Measurements from ENCODE around the gene STRBP. TPM values are rescaled to one million over a fixed set of nuclear protein-coding genes. Genes with fewer than 3 reads are reported as not detected.

STRBP gene
- total and polyA plus RNA-seq, 2 of the 4 experiments (the other 2 are of a cell fraction): 2.1 to 2.5 TPM

- Histone ChIP-seq H2BK20ac (ENCODE audit: low read depth, low read length) (no peak overlapping the region), H2BK5ac (ENCODE audit: low read depth, low read length, poor library complexity, severe bottlenecking) (no peak overlapping the region), H3K9ac (ENCODE audit: low read depth, low read length) (no peak overlapping the region), H4K91ac (ENCODE audit: insufficient read depth, low read depth, low read length) (no peak overlapping the region), H4K20me1 (ENCODE audit: insufficient read depth, low read length) (no peaks in the 10 kb centered on the region), H4K8ac (ENCODE audit: low read depth in 2 of 2, low read length in 2 of 2) (no peak overlapping the region), H3K79me1 (ENCODE audit: low read depth in 1 of 2, low read length in 2 of 2) (no peaks in the 10 kb centered on the region), H3K4ac (ENCODE audit: low read depth, low read length) (no peak overlapping the region), H3K27ac (ENCODE audit: insufficient read depth, low read length) (no peak overlapping the region), H3K14ac (replicated peaks; ENCODE audit: low read depth, low read length) (no peak overlapping the region), H3K36me3 (ENCODE audit: control insufficient read depth, insufficient read depth, low read length) (no peaks in the 10 kb centered on the region), H3K4me1 (ENCODE audit: control insufficient read depth, insufficient read depth, low read length) (no peaks in the 10 kb centered on the region), H2AK9ac (replicated peaks; ENCODE audit: low read depth, low read length, poor library complexity) (no peak overlapping the region), H2BK15ac (ENCODE audit: low read depth, low read length) (no peak overlapping the region), H3K27me3 (ENCODE audit: control insufficient read depth, insufficient read depth, low read length) (peaks cover 33% of the 10 kb centered on the region), H2AK5ac (ENCODE audit: low read depth, low read length) (no peak overlapping the region), H3K18ac (ENCODE audit: low read depth, low read length) (no peak overlapping the region), H3K56ac (ENCODE audit: extremely low read depth, insufficient read depth, low read length) (no peak overlapping the region), H4K5ac (ENCODE audit: low read depth, low read length) (no peak overlapping the region), H3K4me3 (ENCODE audit: insufficient read depth, low read depth, low read length) (no peak overlapping the region), H2AFZ (replicated peaks; ENCODE audit: low read length, poor library complexity) (no peak overlapping the region), H3K4me2 (ENCODE audit: low read depth, low read length) (no peak overlapping the region), H3K23ac (ENCODE audit: low read depth, low read length) (no peak overlapping the region), H2BK120ac (ENCODE audit: low read depth, low read length) (no peak overlapping the region), H3K9me1 (ENCODE audit: insufficient read depth, low read length) (no peaks in the 10 kb centered on the region), H3K9me3 (ENCODE audit: control insufficient read depth, insufficient read depth, low read length) (no peaks in the 10 kb centered on the region)
- BruUV-seq (replicated peaks): no TSS peak
- intact Hi-C loops (cut with micrococcal nuclease): no loop called here
- DNase-seq: no peak
- ATAC-seq (ENCODE audit: low read depth): no peak
- in situ Hi-C loops (cut with MboI; ENCODE audit: low sequenced_read_pairs): no loop called here
- ChIA-PET POLR2A (ENCODE audit: unreplicated experiment) (no interaction called here), CTCF (no interaction called here)
- dilution Hi-C loops (cut with HindIII; ENCODE audit: low sequenced_read_pairs, unreplicated experiment): no loop called here
- no peak for TF ChIP-seq RAD21 (IDR thresholded peaks at IDR 0.05; ENCODE audit: low read length)
- TF ChIP-seq POLR2A (IDR thresholded peaks at IDR 0.05; ENCODE audit: low read depth, low read length): no peak
- TF ChIP-seq FOS (IDR thresholded peaks at IDR 0.05; ENCODE audit: low read depth, low read length): no peak
- WGBS, 2 experiments (ENCODE audit: extremely low coverage in 2 of 2, insufficient read length in 1 of 2): no CpG with 5 or more reads among the region's 4 CpGs
These were observed 42.3 kb upstream of the STRBP start for GRCh38 chr9:123310551-123311249.

Data from IMR-90 (cell line).